NCI-H1417 (cell line): ENCODE data around the gene PTK6.
"Not testable (repeated sequence)": the region's sequence is repeated elsewhere in the genome, so short reads cannot be mapped to it uniquely, and the experiment has no call there.

Experiments used
- DNase-seq, 3 experiments: peaks; one replicate each; lab custom pipeline; 2025; lab: John Stamatoyannopoulos, UW

Gene PTK6

DNA sequence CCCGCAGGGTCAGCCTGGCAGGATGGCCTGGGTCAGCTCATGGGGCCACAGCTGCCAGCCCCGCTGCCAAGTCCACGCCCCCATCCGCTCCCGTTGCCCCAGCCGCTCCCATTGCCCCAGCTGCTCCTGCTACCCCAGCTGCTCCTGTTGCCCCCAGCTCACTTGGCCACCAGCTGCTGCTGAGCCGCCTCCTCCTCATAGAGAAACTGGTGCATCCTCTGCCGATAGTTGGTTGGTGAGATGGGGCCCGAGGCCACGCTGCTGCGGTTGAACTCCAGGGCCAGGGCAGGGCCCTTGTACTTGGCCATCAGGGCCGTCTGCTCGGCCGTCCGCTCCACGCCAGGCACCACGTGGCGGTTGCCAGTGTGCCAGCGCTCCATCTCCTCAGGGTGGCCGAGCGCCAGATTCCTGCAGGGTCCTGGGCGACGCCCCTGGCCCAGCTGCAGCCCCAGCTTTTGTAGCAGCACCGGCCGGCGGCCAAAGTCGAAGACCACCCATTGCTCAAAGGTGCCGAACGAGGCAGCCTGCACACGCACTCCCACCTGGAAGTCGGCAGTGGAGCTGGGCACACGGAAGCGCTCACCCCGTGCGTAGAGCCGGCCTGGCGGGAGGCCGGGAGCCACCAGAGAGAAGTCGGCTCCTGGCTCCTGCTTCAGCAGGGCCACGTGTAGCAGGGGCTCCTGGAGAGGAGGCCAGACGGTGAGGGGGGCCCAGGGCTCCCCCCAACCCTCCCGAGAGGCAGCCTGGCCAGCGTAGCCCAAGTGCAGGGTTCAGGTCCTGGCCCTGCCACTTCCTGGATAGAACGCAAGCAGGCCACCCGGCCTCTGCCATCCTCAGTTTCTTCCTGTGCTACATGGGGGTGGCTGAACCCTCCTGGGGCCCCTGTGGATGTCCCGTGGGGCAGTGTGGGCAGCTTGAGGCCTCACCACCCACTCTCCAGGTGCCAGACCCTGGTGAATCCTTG is 32.1 kb upstream of the PTK6 start:
- DNase-seq: no peak

DNA sequence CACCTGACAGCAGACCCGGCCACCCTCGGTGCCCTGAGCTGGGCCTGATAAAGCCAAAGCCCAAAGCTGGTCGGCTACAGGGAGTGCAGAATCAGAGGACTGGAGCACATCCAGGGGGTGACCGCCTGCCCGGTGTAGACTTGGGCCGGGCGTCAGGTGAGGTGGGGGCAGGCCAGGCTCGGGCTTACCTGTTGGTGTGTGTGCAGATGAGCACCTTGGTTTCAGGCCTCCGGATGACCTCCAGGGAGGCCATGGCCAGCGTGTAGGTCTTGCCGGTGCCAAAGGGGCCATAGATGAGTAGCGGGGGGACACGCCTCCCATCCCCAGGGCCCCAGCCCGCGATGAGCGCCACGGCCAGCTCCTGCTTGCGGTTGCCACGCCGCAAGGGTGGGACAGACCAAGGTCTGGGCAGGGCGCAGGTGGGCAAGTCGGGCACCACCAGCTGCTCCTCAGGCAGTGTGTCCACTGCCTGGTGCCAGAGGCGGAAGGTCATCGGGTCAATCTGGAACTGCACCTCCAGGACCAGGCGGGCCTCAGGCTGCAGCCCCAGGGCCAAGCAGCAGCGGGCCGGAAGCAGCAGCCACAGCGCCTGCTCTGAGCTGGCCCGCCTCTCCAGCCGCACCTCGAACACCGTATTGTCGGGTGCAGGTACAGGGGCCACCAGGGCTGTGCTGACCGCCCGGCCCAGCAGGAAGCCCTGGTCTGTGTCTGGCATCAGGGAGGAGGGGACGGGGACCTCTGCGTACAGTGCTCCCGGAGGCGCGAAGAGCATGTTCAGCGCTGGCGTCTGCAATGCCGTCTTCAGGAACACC is 31.2 kb upstream of the PTK6 start:
- DNase-seq: no peak

- no peak for DNase-seq
Observed at GRCh38 chr20:63567386-63568169, 30.4 kb upstream of the PTK6 start.

GRCh38 chr20:63567136-63567385 is 29.9 kb upstream of the PTK6 start:
- DNase-seq: no peak

DNA sequence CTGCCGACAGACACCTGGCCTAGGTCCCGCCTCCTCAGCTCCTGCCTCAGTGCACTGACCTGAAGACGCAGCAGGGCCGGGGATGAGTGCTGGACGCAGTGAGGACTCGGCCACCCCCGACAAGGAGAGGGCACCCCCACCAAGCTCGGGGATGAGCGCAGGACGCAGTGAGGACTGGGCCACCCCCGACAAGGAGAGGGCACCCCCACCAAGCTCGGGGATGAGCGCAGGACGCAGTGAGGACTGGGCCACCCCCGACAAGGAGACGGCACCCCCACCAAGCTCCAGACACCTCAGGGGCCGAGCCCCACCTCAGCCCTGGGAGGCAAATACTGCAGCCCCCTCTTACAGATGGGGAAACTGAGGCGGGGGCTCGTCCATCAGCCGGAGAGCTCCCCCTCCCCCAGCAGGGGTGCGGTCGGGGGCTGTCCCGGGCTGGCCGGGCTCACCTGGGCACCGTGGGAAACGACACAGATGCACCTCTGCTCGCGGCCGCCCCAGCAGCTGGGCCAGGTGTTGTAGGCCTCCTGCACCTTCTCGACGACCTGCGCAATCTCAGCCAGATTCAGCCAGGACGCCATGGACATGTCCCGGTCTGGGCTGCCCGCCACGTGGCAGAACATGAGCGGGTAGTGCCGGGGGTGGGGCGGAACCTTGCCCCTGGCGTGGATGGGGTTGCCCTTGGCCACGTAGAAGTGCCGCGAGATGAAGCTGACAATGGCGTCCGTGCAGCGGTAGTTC is 29.4 kb upstream of the PTK6 start:
- DNase-seq: no peak

- DNase-seq: no peak
Observed at GRCh38 chr20:63565699-63566335, 28.6 kb upstream of the PTK6 start.

- no peak for DNase-seq
Observed at GRCh38 chr20:63565021-63565698, 28.0 kb upstream of the PTK6 start.

- DNase-seq: no peak
Observed at GRCh38 chr20:63564036-63564810, 27.0 kb upstream of the PTK6 start.

- peak in 1 of 3 experiments; percentile 54 for DNase-seq
Observed at GRCh38 chr20:63563225-63563935, 26.2 kb upstream of the PTK6 start.

- DNase-seq: peak in 1 of 3 experiments; percentile 68
Observed at GRCh38 chr20:63562461-63563224, 25.5 kb upstream of the PTK6 start.

GRCh38 chr20:63561624-63562396 is 24.6 kb upstream of the PTK6 start:
- no peak for DNase-seq

GRCh38 chr20:63560856-63561609 is 23.9 kb upstream of the PTK6 start:
- DNase-seq: no peak

DNA sequence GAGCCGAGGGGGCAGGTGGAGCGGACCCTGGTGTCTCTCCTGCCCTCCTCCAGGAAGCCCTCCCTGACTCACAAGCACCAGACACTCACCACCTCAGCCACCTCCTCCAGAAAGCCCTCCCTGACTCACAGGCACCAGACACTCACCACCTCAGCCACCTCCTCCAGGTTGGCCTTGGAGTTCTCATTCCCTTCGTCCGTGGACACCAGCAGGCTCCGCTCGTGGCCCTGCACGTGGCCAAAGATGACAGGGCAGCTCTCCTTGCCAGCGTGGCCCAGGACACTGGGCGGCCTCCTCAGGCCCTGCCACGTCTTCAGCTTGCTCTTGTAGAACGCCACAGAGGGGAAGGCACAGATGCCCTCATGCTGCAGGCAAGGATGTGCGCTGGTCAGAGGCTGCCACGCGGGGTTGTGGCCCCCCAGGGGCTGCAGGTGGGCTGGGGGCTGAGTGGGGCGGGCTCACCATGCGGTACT is 23.2 kb upstream of the PTK6 start:
- no peak for DNase-seq

GRCh38 chr20:63559485-63560332 is 22.5 kb upstream of the PTK6 start:
- DNase-seq: not testable (repeated sequence)

GRCh38 chr20:63558804-63559484 is 21.8 kb upstream of the PTK6 start:
- no peak for DNase-seq
